NCI-H2196 treated with DMSO at 0.1 percent for 48 hours (cell line): ENCODE data around the gene MCF2L.
"Not testable (repeated sequence)": the region's sequence is repeated elsewhere in the genome, so short reads cannot be mapped to it uniquely, and the experiment has no call there.

Experiments used
- DNase-seq: peaks from one replicate; lab custom pipeline; 2025; ENCODE audit not compliant: unreplicated experiment; lab: John Stamatoyannopoulos, UW

MCF2L gene

DNA sequence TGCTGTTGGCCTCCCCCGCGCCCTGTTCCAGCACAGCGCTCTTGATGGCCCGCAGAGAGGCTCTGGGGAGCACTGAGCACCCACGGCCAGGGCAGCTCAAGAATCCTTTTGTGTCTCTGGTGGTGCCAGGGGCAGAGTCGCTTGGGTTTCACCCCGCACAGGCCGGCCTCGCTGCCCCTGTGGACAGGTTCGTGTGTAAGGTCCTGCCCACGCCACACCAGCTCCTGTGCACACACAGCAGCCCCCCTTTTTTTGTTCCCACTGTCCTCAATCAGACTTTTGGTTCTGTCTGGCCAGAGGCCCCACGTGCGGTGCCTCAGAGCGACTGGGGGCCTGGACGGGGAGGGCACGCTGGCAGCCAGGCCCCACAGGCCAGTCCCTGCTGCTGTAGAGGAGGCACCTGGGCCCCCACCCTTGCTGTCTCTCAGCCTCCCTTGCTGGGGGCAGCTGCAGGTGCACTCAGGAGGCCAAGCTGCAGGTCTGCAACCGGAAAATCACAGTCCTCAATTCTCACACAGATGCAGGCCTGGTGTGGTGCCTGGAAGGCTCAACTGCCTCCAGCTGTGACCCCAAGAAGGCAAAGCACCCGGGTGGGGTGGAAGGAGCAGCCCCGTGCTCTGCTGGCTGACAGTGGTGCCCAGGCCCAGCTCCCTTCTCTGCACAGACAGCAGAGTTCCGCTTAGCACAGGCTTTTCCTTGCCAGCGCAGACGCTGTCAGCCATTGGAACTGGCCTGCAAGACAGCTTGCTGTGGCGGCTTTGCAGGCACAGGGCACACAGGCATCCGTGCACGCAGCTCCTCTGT, 124.0 kb downstream of the MCF2L start:
- no peak for DNase-seq

DNA sequence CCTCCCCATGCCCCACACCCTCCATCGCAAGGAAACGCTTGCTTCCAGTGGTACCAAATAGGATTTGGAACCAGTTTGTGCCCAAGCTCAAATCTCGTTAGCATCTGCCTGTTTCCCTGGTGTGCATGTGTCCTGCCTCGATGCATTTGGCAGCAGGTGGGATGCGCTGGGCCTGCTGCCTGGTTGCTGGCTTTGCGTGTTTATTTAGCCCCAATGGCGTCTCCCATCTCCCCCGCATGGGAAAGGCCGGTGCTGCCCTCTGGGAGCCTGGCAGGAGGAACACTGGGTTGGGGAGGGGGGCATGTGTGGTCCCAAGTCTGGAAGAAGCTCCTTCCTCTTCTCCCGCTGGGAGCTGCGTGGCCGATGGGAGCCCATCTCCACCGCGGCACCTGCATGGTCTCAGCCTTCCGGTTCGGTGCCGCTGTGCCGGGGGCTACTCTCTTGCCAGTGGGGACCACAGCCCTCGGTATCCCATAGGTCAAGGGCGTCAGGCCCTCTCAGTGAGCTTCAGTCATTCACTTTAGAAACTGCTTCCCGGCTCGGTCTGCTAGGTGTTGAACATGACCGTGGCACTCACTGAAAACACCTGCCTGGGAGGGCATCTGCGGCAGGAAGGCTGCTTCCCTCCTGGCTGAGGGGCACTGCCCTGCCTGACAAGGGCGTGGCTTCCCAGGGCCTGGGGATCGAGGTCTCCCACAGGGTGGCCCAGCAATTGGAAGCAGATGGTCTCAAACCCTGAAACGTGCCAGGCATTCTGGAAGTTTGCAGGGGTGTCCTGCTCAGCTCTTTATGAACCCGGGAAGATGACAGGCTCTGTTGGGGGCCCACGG, 124.8 kb downstream of the MCF2L start:
- no peak for DNase-seq

DNA sequence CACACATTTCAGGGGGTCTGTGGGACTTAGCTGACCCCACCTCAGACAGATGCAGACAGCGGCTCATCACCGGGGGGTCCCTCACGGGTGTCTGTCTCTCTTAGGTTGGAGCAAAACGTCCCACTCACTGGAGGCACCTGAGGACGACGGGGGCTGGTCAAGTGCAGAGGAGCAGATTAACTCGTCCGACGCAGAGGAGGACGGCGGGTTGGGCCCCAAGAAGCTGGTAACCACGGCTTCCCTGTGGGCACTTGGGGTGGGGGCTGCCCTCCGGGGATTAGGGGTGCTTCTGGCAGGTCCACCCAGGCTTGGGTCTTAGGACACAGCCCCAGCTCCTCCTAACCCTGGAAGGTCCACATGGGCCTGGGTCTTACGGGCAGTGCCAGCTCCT, 125.4 kb downstream of the MCF2L start:
- no peak for DNase-seq

DNA sequence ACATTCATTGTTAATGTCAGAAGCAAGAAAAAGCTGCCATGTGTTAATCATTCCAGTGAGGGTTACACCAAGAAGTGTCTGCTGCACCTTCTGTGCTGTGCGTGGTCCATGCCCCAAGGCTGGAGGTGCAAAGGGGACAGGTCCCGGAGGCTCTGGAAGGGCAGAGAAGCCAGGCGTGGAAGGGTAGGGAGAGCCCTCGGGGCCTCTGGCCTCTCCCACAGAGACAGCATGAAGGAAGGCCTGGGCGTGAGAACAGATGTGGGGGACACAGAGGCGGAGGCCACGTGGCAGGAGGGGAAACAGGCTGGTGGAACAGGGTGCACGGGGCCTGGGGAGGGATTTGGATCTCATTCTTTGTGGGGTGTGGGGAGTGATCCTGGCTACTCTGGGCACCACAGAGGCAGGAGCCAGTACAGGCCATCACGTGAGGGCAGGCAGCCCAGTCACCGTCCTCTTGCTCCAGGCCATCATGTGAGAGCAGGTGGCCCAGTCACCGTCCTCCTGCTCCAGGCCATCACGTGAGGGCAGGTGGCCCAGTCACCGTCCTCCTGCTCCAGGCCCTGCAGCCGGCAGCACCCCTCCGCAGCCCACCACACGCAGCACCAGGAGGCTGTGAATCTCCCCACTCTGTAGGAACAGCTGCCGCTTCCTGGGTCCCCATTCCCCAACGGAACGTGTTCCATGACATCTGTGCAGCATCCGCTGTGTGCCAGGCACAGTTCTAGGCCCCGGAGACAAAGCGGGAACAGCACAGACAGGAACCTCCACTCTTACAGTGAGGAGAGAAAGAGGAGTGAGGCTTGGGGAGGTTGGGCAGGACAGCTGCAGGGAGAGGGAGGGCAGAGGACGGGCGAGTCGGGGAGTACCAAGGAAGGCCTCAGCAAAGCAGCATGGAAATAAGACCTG, 126.4 kb downstream of the MCF2L start:
- DNase-seq = no peak

DNA sequence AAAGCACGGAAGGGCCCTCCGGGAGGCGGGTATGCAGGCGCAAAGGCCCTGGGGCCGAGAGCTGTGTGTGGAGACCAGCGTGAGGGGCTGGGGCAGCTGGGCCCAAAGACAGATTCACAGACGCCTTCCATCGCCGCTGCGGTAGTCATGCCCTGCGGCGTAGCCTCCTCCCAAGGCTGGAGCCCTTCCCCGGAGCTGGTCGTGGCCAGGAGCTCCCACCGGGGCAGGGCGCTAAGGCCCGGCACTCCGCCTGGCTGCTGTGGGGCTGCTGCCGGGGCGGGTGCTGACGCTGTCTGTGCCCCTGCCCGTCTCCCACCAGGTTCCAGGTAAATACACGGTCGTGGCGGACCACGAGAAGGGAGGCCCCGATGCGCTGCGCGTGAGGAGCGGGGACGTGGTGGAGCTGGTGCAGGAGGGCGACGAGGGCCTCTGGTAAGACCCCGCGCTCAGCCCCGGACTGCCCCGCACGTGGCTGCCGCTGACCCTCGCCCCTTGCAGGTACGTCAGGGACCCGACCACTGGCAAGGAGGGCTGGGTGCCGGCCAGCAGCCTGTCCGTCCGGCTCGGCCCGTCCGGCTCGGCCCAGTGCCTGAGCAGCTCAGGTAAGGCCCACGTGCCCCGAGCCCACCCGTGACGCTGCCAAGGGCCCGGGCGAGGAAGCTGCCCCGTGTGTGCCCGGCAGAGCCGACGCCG, 127.2 kb downstream of the MCF2L start:
- DNase-seq = no peak

DNA sequence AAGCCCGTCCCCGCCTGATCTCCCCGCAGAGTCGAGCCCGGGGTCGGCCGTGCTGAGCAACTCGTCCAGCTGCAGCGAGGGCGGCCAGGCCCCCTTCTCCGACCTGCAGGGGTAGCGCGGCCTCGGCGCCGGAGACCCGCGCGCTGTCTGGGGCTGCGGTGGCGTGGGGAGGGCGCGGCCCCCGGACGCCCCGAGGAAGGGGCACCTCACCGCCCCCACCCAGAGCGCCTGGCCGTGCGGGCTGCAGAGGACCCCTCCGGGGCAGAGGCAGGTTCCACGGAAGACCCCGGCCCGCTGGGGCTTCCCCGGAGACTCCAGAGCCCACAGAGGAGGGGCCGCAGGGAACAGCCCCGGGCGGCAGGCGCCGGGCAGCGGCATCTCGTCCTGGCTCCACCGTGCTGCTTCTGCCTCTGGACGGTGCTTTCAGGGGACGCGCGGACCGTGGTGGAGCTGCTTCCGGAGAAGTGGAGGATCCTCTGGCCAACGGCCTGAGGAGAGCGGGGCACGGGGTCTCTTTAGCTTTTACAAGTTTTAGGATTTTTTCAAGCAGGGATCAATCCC, 127.8 kb downstream of the MCF2L start:
- no peak for DNase-seq

DNA sequence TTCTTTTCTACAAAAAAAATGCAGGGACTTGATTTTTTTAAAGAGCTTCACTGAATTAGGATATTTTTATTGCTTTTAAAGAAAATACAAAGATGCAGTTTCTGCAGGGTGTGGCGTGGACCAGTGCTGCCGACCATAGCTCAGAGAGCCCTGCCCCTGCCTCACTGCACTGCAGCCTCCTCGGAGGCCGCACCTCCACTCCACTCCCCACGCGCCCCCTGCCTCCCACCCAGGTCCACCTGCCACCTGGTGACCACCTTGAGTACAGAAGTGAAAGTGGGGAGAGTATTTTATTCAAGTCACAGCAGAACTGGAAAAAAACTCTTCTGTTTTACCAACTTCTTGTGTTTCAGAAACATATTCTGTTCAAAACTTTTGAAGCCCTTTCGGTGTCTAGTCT, 128.6 kb downstream of the MCF2L start:
- no peak for DNase-seq

DNA sequence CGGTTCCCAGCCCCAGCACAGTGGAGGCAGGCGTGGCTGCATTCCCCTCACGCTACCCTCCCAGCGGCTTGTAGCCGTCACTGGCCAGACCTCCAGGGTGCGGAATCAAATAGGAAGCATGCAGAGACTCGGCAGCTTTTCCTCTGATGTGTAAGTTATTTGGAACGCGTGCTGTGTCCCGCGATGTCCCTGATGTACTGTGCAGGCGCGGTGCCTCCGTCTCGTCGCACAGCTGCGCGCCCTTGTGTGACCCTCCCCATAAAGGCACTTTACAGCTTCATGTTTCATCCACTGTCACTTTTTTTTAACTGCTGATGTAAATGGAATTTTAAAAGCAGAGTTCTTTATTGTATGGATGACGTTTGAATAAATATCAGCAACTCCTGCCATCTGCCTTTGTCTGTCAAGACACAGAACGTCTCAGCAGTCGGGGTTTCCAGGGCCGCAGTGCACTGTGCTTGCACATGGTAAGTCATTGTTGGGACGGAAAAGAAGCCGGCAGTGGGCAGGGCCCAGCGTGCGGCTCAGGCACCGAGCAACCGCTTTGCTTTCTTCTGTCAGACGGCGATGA, 129.2 kb downstream of the MCF2L start:
- no peak for DNase-seq

DNA sequence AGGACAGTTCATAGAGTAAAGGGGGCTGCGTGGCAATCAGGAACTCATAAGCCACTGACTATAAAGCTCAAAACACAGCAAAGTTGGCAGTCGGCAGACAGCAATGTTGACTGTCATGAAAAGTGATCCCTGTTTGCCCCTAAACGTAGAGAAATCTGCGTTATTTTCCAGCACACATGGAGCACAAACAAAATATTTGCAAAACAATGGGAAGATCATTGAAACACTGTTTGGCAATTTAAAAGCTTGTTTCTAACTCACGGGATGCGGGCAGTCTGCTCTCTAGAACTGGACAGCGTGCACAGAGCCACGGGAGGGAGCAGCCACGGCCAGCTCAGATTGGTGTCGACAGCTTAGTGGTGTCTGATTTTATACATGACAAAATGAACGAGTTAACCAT, 130.1 kb downstream of the MCF2L start:
- DNase-seq = no peak

DNA sequence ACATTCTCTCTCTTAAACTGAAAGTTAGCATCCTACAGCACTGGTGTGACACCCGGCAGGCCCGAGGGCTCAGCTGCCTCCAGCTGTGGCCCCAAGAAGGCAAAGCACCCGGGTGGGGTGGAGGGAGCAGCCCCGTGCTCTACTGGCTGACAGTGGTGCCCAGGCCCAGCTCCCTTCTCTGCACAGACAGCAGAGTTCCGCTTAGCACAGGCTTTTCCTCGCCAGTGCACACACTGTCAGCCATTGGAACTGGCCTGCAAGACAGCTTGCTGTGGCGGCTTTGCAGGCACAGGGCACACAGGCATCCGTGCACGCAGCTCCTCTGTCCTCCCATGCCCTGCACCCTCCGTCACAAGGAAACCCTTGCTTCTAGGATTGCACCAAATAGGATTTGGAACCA, 133.3 kb downstream of the MCF2L start:
- not testable (repeated sequence) for DNase-seq

DNA sequence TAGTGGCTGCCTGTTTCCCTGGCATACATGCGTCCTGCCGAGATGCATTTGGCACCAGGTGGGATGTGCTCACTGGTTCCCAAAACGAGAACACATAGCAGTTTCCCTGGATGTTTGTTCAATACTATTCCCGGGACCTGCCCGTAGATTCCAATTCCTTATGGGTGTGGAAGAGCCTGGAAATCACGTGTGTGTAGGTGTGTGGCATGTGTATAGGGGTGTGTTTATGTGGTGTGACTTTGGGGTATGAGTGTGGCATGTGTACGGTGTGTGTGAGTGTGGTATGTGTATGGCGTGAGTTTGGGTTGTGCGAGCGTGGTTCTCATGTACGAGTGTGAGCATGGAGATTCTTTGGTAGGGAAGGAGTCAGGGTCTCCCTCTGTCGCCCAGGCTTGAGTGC, 133.7 kb downstream of the MCF2L start:
- DNase-seq = no peak

DNA sequence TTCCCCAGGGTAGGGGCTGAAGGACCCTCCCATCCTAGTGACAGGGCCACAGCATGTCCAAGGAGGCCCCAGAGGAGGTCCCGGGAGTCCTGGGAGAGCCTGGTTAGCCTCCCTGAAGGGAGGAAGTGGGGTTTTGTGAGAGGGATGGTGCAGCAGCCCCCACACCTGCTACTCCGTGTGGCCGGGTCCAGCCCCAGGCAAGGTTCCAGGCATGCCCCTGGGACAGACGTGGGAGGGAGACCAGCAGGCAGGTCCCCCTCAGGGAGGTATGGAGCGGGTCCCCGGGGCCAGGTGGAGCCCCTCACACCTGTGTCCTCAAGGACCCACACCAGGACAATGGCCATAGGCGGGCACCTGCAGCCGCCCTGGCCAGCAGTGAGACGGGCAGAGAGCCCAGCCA, 134.6 kb downstream of the MCF2L start:
- no peak for DNase-seq

DNA sequence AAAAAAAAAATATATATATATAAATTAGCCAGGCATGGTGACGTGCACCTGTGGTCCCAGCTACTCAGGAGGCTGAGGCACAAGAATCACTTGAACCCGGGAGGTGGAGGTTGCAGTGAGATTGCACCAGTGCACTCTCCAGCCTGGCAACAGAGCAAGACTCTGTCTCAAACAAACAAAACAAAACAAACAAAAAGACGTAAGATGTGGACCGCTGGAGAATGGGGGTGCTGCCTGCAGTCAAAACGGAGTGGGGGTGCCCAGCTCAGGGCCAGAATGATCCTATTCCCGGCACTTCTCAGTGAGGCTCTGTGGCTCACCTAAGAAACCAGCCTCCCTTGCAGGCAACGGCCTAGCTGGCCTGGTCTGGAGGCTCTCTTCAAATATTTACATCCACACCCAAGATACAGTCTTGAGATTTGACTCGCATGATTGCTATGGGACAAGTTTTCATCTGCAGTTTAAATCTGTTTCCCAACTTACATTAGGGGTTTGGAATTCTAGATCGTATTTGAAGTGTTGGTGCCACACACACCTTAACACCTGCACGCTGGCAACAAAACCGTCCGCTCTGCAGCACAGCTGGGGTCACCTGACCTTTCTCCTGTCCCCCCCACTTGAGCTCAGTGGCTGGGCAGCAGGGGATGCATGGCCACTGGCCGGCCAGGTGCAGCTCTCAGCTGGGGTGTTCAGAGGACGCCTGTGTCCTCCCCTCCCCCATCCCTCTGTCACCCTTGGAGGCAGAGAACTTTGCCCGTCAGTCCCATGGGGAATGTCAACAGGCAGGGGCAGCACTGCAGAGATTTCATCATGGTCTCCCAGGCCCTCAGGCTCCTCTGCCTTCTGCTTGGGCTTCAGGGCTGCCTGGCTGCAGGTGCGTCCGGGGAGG, 136.3 kb downstream of the MCF2L start, which contains the start of gene F7:
F7 (plus strand) TSS at position 760 of the 889 bp plus-strand sequence; CDS start at position 811, 51 bp downstream.
- DNase-seq = no peak

DNA sequence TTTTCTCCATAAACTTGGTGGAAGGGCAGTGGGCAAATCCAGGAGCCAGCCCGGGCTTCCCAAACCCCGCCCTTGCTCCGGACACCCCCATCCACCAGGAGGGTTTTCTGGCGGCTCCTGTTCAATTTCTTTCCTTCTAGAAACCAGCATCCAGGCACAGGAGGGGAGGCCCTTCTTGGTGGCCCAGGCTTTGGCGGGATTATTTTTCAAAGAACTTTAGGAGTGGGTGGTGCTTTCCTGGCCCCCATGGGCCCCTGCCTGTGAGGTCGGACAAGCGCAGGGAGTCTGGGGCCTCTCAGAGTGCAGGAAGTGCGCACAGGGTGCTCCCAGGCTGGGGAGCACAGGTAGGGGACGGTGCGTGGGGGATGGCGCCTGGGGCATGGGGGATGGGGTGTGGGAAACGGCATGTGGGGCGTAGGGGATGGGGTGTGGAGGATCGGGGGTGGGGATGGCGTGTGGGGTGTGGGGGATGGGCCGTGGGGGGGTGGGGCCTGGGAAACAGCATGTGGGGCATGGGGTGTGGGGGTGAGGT, 137.0 kb downstream of the MCF2L start:
- no peak for DNase-seq

DNA sequence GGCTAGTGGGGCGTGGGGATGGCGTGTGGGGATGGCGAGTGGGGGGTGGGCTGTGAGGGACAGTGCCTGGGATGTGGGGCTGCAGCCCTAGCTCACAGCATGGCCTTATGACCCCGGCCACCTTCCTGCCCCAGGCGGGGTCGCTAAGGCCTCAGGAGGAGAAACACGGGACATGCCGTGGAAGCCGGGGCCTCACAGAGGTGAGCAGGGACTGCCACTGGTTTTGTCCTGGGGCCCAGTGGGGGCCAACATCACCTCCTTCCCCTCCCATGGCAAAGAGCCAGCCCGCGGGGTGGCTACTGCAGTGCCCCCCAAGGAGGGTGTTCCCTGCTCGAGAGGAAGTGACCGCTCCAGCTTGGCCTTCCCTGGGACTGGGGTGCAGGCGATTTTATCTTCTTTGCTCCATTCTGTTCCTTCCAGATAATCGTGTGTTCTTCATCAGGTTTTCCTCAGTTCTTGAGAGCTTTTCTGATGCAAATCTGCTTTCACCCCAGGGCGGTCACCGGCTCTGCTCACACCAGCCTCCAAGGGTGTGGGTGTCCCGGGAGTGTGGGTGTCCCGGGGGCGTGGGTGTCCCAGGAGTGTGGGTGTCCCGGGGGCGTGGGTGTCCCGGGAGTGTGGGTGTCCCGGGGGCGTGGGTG, 137.8 kb downstream of the MCF2L start:
- DNase-seq = no peak

DNA sequence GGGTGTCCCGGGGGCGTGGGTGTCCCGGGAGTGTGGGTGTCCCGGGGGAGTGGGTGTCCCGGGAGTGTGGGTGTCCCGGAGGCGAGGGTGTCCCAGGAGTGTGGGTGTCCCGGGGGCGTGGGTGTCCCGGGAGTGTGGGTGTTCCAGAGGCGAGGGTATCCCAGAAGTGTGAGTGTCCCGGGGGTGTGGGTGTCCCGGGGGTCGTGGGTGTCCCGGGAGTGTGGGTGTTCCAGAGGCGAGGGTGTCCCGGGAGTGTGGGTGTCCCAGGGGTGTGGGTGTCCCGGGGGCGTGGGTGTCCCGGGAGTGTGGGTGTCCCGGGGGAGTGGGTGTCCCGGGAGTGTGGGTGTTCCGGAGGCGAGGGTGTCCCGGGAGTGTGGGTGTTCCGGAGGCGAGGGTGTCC, 139.5 kb downstream of the MCF2L start:
- DNase-seq = not testable (repeated sequence)

DNA sequence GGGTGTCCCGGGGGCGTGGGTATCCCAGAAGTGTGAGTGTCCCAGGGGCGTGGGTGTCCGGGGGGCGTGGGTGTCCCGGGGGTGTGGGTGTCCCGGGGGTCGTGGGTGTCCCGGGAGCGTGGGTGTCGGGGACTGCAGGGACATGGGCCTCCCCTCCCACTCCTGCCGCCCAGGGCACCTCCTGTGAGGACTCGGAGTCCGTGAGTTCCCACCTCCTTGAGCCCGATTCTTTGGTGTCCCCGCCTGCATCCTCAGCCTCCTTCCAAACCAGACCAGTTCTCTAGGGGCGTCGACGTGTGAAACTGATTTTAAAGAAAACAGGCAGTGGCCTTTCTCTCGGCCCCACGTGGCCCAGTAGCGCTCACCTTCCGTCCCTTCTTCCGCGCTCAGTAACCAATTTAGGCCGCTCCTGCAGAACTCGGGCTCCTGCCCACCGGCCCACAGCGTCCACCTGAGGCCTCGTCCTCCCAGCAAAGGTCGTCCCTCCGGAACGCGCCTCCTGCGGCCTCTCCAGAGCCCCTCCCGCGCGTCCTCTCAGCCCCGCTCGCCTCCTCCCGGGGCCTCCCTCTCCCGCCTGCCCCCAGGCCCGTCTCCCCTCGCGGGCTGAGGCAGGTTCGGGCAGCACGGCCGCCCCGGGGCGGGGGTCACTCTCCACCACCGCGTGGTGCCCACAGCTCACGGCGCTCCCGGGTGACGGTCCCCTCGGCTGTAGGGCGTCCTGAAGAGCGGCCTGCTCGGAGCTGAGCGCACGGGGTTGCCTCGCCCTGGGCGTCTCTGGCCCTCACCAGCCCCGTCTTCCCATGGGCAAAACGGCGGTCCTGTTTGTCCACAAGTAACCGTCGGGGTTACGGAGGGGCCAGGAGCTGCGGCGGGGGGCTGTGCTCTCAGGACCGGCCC, 140.4 kb downstream of the MCF2L start:
- no peak for DNase-seq
